Keratinocyte (primary cell): ENCODE data around the gene DDRGK1. TPM values are rescaled to one million over a fixed set of nuclear protein-coding genes. Genes with fewer than 3 reads are reported as not detected.

Source experiments
- DNase-seq: peaks from one replicate; pipeline ENCODE4 v3.0.0-alpha.2; 2011; ENCODE audit warnings: low read depth, missing footprints, low spot score
- FAIRE-seq: peaks from 2 replicates; lab custom pipeline; 2011; peaks lifted over from hg19 to GRCh38; lab: Jason Lieb, UNC
- H2AFZ ChIP-seq: 2 replicates; pipeline ENCODE4 v1.6.0; 2012; ENCODE audit warnings: low read length, control low read depth, inconsistent platforms; ENCODE audit not compliant: control insufficient read depth
- H3K27ac ChIP-seq: 2 replicates; pipeline ENCODE4 v1.5.1; 2011; ENCODE audit warnings: low read length; ENCODE audit not compliant: control insufficient read depth, insufficient read depth
- H3K27me3 ChIP-seq: 3 replicates; pipeline ENCODE4 v1.6.0; 2011; ENCODE audit warnings: low read length; ENCODE audit not compliant: control insufficient read depth, insufficient read depth; ENCODE audit errors: extremely low read depth
- H3K36me3 ChIP-seq, 2 experiments: 2 replicates in 1 of 2; 3 replicates in 1 of 2; pipeline ENCODE4 v1.5.1; 2011; ENCODE audit warnings: low read length in 2 of 2, mild to moderate bottlenecking in 1 of 2; ENCODE audit not compliant: control insufficient read depth in 2 of 2, insufficient read depth in 2 of 2; ENCODE audit errors: extremely low read depth in 1 of 2
- H3K4me1 ChIP-seq: 3 replicates; pipeline ENCODE4 v1.5.1; 2011; ENCODE audit warnings: low read length; ENCODE audit not compliant: control insufficient read depth, insufficient read depth; ENCODE audit errors: extremely low read depth
- H3K4me2 ChIP-seq: 3 replicates; pipeline ENCODE4 v1.6.0; 2011; ENCODE audit warnings: low read depth, low read length; ENCODE audit not compliant: control insufficient read depth, insufficient read depth; ENCODE audit errors: extremely low read depth
- H3K4me3 ChIP-seq, 3 experiments: fragments of 200-600 bp in 1 of 3; sonication (generic) in 1 of 3; 2 replicates in 2 of 3; 3 replicates in 1 of 3; pipeline ENCODE4 v1.5.1; 2011 to 2016; ENCODE audit warnings: low read length in 3 of 3, mild to moderate bottlenecking in 3 of 3, control low read depth in 2 of 3, inconsistent platforms in 1 of 3, low read depth in 1 of 3, mixed read lengths in 1 of 3, mixed run types in 1 of 3, moderate library complexity in 1 of 3; ENCODE audit not compliant: control insufficient read depth in 2 of 3, insufficient read depth in 2 of 3; ENCODE audit errors: extremely low read depth in 1 of 3
- H3K79me2 ChIP-seq: 2 replicates; pipeline ENCODE4 v1.6.0; 2012; ENCODE audit warnings: low read length; ENCODE audit not compliant: control insufficient read depth, insufficient read depth
- H3K9ac ChIP-seq: 3 replicates; pipeline ENCODE4 v1.6.0; 2011; ENCODE audit warnings: low read length; ENCODE audit not compliant: control insufficient read depth, insufficient read depth; ENCODE audit errors: extremely low read depth
- H3K9me1 ChIP-seq: 3 replicates; pipeline ENCODE4 v1.6.0; 2011; ENCODE audit warnings: low read length; ENCODE audit not compliant: control insufficient read depth, insufficient read depth; ENCODE audit errors: extremely low read depth
- H3K9me3 ChIP-seq: 2 replicates; pipeline ENCODE4 v1.5.1; 2012; ENCODE audit warnings: low read depth, low read length; ENCODE audit not compliant: control insufficient read depth
- H4K20me1 ChIP-seq: 3 replicates; pipeline ENCODE4 v1.6.0; 2011; ENCODE audit warnings: low read length; ENCODE audit not compliant: control insufficient read depth, insufficient read depth; ENCODE audit errors: extremely low read depth
- CTCF ChIP-seq, 3 experiments: IDR thresholded peaks in 1 of 3; conservative IDR thresholded peaks in 1 of 3; optimal IDR thresholded peaks in 1 of 3; 2 replicates in 2 of 3; 3 replicates in 1 of 3; pipeline versions ENCODE3 to v1.5.1; 2011; ENCODE audit warnings: low read length in 3 of 3, mild to moderate bottlenecking in 3 of 3, moderate library complexity in 2 of 3, control low read depth in 1 of 3, inconsistent platforms in 1 of 3; ENCODE audit not compliant: insufficient read depth in 2 of 3; ENCODE audit errors: extremely low read depth in 1 of 3
- EZH2 ChIP-seq: IDR thresholded peaks from one replicate; pipeline ENCODE4 v1.6.1; 2012; ENCODE audit warnings: inconsistent platforms, mild to moderate bottlenecking, low read length, moderate library complexity
- dilution Hi-C: fragments of 300-500 bp; cut with MboI; formaldehyde crosslinking; loops from one replicate; pipeline ENCODE4 v1.7.0; 2020; ENCODE audit warnings: low sequenced_read_pairs; ENCODE audit not compliant: extremely low pct_ligation_motif_present
- polyA plus RNA-seq, 5 experiments: library from polyadenylated mRNA; depleted of rRNA in 3 of 5; stranded (reverse) in 3 of 5; stranded (forward) in 1 of 5; unstranded in 1 of 5; fragments of >200 nt; gene quantifications; 1 replicate in 1 of 5; 2 replicates in 3 of 5; 3 replicates in 1 of 5; pipeline versions ENCODE4 v1.2.1 to v1.2.3, GENCODE V29; 2011 to 2012; ENCODE audit warnings: missing spikeins in 2 of 5, low read depth in 1 of 5, low replicate concordance in 1 of 5

Gene DDRGK1
- polyA plus RNA-seq, 1 donor (not counting 4 experiments of a cell fraction or from before 2014, with no cell fraction given): 32.2 TPM

GRCh38 chr20:3213226-3213625 lies 8.7 kb upstream of the DDRGK1 start:
- H3K4me3 ChIP-seq: no peak overlapping the region
- H2AFZ ChIP-seq: no peak overlapping the region
- no peaks in the 10 kb centered on the region for H4K20me1 ChIP-seq
- H3K4me1 ChIP-seq: peaks cover 4% of the 10 kb centered on the region
- H3K9me3 ChIP-seq: no peaks in the 10 kb centered on the region
- peaks cover 39% of the 10 kb centered on the region for H3K79me2 ChIP-seq
- DNase-seq (no peak), FAIRE-seq (no peak)
- H3K27ac ChIP-seq: no peak overlapping the region
- no peak overlapping the region for H3K9ac ChIP-seq
- TF ChIP-seq EZH2: no peak
- TF ChIP-seq CTCF (optimal IDR thresholded peaks at IDR 0.05 in 1 of 3, IDR thresholded peaks at IDR 0.05 in 1 of 3, conservative IDR thresholded peaks at IDR 0.05 in 1 of 3; ENCODE audit: extremely low read depth in 1 of 3, insufficient read depth in 2 of 3, low read length in 3 of 3): no peak
- no peak overlapping the region for H3K4me2 ChIP-seq
- dilution Hi-C loops: no loop called here
- H3K27me3 ChIP-seq: no peaks in the 10 kb centered on the region
- peaks cover 12 to 18% of the 10 kb centered on the region in 2 experiments for H3K36me3 ChIP-seq
- H3K9me1 ChIP-seq: no peaks in the 10 kb centered on the region

- Histone ChIP-seq H3K4me1 (peaks cover 8% of the 10 kb centered on the region), H3K79me2 (peaks cover 41% of the 10 kb centered on the region), H3K4me2 (peak overlapping the region; percentile 99), H4K20me1 (no peaks in the 10 kb centered on the region), H3K4me3 (peak overlapping the region; percentile 80 to 96 (median 87)), H3K27ac (peak overlapping the region; percentile 45), H3K9me1 (no peaks in the 10 kb centered on the region), H3K27me3 (no peaks in the 10 kb centered on the region), H2AFZ (no peak overlapping the region), H3K9ac (peak overlapping the region; percentile 74), H3K9me3 (no peaks in the 10 kb centered on the region), H3K36me3 (peaks cover 7 to 10% of the 10 kb centered on the region in 2 experiments)
- dilution Hi-C loops: no loop called here
- no peak for DNase-seq
- no peak for TF ChIP-seq CTCF (optimal IDR thresholded peaks at IDR 0.05 in 1 of 3, IDR thresholded peaks at IDR 0.05 in 1 of 3, conservative IDR thresholded peaks at IDR 0.05 in 1 of 3; ENCODE audit: extremely low read depth in 1 of 3, insufficient read depth in 2 of 3, low read length in 3 of 3)
- TF ChIP-seq EZH2: no peak
- no peak for FAIRE-seq
These were observed 5.9 kb upstream of the DDRGK1 start for GRCh38 chr20:3210346-3210745.
